Measurements from ENCODE around the gene PRKAA2.

Gene PRKAA2

DNA sequence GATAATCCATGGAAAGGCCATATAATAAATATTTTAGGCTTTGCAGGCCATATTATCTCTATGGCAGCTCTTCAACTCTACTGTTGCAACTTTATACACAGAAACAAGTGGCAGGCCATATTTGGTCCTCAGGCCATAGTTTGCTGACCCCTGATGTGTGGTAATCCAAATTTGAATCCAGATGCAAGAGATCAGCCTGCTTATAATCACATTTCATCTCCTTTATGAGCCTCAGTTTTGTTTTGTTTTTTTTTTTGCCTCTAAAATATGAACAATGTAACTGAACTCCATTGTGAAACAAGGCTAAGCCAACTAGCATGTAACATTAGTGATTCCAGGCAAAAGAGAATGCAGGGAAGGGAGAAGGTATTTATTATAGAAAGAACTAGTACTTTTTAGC lies 81.6 kb downstream of the PRKAA2 start:
- no peak for DNase-seq

DNA sequence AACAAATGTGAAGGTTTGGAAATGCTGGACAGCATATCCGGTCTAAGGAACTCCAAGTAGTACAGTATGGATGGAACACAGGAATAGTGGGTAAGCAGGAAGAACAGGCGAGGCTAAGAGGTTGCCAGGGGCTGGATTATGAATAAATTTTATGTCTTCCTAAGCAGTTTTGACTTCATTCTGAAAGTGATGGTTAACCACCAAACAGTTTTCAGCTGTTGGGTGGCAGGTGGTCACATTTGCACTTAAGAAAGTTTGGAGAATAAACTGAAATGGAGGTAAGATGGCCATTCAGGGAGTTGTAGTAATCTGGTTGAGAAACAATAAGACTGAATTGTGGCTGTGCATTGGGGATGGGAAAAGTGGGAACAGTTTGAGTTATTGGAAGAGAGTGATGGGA lies 83.8 kb downstream of the PRKAA2 start:
- no peak for DNase-seq

DNA sequence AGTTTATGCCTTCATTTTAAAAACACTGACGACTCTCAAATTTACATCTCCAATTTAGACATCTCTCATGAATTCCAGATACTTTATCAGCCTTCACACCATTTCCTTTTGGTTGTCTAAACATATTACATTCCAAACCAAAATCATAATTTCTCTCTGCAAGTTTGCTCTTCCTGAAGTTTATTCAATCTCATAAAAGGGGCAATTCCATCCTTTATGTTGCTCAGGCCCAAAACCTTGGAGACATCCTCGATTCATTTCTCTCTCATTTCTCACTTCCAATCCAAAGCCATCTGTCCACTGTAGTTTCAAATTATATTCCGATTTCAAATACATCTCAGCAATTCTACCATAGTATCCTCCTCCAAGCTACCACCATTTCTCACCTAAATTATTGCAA lies 100.1 kb downstream of the PRKAA2 start:
- DNase-seq = no peak

DNA sequence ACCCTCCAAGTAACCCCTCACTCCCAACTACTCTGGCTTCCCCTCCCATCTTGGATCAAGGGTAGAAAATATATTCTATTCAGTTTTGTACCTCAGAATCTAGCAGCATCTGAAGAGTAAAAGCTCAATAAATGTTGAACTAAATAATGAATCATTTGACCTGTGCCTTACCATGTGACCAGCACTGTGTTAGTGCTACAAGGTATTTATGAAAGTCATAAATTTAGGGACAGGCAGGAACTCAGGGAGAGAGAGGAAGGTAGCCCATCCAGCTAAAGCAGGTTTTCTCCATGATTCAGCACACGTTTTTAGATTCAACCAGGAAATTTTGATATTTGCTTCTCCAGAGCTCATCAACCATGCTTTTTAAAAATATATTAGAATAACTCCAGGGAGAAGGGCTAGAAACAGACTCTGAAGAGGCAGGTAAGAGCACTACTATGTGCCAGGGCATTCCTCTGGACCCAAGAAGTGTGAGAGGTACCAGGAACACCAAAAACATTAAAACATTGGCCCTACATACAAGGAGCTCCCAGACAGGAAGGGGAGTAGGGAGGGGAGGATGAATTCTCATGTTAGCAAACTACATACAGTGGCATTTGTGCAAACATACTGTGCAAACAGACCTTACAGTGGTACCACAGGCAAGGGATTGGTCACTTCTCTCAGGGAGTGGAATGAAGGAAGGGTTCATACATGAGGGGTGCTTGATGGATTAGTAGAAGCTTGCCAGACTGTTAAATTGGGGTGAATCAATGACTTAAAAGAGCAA lies 109.8 kb downstream of the PRKAA2 start:
- DNase-seq = no peak

DNA sequence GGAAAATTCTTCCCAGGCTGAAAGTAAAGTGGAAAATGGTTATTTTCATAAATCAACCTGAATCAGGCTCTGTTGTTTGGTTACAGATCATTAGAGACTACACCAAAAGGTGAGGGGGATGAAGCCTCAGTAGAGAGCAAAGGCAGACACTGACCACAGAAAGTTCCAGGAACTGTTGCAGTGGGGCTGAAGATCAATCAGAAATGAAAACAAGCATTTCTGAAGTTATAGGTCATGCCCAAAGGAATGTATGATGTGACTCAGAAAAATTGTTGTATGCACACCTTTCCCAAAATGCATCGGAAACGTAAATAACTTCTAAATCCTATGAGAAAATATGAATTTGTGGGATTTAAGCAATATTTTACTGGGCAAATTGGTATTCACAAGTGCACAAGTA lies 110.8 kb downstream of the PRKAA2 start:
- DNase-seq = no peak

DNA sequence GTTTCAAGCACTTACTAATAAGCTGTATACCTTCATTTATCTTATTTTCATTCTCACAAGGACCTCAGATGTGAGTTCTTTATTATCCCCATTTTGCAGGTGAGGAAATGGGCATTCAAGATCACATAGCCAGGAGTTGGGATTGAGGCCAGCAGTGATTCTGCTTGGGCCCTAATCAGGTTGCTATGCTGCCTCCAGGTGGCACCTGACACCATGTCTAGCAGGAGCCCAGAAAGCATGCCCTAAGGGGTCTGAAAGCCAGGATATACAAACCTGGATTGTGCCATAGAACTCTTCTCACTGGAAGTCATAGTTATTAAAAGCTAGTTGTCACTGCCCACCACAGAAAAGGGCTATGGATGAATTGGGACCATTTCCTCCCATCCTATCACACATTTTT lies 113.0 kb downstream of the PRKAA2 start:
- DNase-seq = no peak

DNA sequence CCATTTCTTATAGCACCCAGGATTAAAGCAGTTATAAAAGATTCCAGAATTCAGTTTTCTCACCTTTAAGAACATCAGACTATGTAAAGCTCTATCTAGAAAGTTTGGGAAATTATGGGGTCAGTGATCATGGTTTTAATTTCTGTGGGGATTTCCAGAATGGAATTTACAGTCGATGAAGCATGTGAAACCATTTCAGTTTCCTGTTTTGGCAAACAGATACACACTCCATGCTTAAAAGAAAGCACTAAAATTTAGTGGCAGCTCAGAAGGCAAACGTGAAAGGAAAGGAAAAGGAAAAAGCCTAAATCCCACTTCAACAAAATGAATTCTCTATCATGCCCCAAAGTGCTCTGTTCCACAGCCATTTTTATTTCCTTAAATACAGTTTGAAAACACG lies 113.7 kb downstream of the PRKAA2 start:
- no peak for DNase-seq
